GM18505 (cell line): ENCODE results near the gene QRICH1.

Experiments
- ATAC-seq: cut with Tn5 transposase; IDR thresholded peaks from one replicate; pipeline ENCODE4 v1.9.1; 2021; ENCODE audit not compliant: unreplicated experiment
- POLR2A ChIP-seq: IDR thresholded peaks from 4 replicates; pipeline ENCODE4 v1.6.1; 2011; ENCODE audit warnings: borderline replicate concordance; ENCODE audit not compliant: insufficient read depth, insufficient read length; ENCODE audit errors: extremely low read depth

QRICH1 gene

GRCh38 chr3:48984663-48985062 lies 109.2 kb downstream of the QRICH1 start:
- no peak for ATAC-seq
- no peak for TF ChIP-seq POLR2A

DNA sequence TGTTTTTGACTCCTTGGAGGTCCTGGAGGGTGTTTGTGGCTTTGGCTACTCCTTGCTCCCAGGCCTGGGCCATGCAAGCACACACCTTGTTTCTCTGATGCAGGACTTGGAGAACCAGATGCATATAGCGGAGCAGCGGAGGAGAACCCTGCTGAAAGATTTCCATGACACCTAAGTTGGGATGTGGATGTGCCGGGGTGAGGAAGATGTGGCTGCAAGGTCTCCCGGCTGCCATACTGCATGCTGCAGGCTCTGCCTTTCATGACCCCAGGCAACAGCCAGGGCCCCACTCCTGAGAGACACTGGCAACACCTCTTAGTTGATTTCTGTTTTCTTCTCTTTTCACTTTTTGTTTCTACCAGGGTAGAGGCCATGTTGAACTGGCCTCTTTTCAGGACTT lies 110.8 kb downstream of the QRICH1 start:
- no peak for ATAC-seq
- TF ChIP-seq POLR2A = no peak

GRCh38 chr3:48982686-48983085 lies 111.2 kb downstream of the QRICH1 start:
- no peak for TF ChIP-seq POLR2A
- ATAC-seq = no peak

DNA sequence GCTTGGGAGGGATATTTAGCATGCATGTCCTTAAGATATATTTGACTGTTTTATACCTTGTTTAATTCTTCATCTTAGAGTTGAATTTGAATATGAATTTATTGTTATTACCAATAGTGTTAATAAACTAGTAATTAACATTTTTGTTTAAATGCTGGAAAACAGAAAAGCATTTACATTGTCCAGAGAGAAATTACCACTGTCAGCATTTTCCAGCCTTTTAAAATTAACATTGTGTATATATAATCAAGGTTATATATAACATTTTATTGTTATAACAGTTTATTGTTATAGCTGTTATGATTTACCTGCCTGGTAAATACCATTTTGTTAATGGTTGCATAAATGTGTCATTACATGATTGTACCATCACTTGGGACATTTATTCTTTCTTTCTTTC lies 111.9 kb downstream of the QRICH1 start:
- no peak for TF ChIP-seq POLR2A
- no peak for ATAC-seq

DNA sequence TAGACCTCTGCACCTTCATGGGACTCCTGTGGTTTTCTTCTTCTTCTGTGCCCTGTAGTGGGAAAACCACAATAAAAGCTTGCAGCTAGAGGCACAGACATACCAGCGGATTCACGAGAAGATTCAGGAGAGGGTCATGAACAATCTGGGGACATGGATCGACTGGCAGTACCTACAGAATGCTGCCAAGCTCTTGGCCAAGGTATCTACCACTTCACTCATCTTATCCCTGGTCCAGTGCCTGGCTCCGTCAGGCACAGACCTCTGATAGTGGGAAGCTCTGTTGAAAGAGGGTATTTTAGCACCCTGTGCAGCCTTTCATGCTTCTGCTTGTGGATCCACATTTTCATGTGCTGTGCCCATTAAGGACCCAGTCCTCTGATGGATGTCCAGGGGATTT lies 113.6 kb downstream of the QRICH1 start:
- TF ChIP-seq POLR2A = no peak

More for the DNA sequence above, 113.6 kb downstream of the QRICH1 start:
- no peak for ATAC-seq
